OCI-LY7 (cell line): ENCODE measurements around the gene GLIPR2.
"Not testable (repeated sequence)": the region's sequence is repeated elsewhere in the genome, so short reads cannot be mapped to it uniquely, and the experiment has no call there.

Experiments used
- EZH2phosphoT487 ChIP-seq: fragments of 200-600 bp; sonication (generic); IDR thresholded peaks from 2 replicates; pipeline ENCODE4 v1.6.1; 2018; ENCODE audit warnings: low read depth, borderline replicate concordance, mild to moderate bottlenecking, mixed run types, antibody characterized with exemption, low read length, moderate library complexity, mixed read lengths
- TF ChIP-seq, protein P1 (sequence below): fragments of 200-600 bp; sonication (generic); conservative IDR thresholded peaks from 2 replicates; pipeline ENCODE4 v1.5.1; 2014; ENCODE audit warnings: mild to moderate bottlenecking, antibody characterized with exemption, low read length, moderate library complexity, mixed read lengths

DNA sequence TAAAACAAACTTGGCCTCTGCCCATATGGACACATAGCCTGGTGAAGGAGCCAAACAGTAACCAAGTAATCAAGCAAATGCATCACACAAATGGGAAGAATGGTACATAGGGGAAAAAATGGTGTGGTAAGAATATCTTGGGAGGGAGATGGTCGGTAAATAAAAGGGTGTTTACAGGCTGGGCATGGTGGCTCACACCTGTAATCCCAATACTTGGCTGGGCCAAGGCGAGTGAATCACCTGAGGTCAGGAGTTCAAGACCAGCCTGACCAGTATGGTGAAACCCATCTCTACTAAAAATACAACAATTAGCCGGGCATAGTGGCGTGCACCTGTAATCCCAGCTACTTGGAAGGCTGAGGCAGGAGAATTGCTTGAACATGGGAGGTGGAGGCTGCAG is 23.0 kb downstream of the GLIPR2 start:
- TF ChIP-seq, protein P1, sequence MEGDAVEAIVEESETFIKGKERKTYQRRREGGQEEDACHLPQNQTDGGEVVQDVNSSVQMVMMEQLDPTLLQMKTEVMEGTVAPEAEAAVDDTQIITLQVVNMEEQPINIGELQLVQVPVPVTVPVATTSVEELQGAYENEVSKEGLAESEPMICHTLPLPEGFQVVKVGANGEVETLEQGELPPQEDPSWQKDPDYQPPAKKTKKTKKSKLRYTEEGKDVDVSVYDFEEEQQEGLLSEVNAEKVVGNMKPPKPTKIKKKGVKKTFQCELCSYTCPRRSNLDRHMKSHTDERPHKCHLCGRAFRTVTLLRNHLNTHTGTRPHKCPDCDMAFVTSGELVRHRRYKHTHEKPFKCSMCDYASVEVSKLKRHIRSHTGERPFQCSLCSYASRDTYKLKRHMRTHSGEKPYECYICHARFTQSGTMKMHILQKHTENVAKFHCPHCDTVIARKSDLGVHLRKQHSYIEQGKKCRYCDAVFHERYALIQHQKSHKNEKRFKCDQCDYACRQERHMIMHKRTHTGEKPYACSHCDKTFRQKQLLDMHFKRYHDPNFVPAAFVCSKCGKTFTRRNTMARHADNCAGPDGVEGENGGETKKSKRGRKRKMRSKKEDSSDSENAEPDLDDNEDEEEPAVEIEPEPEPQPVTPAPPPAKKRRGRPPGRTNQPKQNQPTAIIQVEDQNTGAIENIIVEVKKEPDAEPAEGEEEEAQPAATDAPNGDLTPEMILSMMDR, result not testable (repeated sequence)
- not testable (repeated sequence) for TF ChIP-seq EZH2phosphoT487
